Cortex of kidney (tissue), 1 donor: ENCODE data around the gene LILRB2.
"Not testable (repeated sequence)": the region's sequence is repeated elsewhere in the genome, so short reads cannot be mapped to it uniquely, and the experiment has no call there.

Experiments used
- DNase-seq: peaks from one replicate; lab custom pipeline; 2025; lab: John Stamatoyannopoulos, UW

LILRB2 gene

DNA sequence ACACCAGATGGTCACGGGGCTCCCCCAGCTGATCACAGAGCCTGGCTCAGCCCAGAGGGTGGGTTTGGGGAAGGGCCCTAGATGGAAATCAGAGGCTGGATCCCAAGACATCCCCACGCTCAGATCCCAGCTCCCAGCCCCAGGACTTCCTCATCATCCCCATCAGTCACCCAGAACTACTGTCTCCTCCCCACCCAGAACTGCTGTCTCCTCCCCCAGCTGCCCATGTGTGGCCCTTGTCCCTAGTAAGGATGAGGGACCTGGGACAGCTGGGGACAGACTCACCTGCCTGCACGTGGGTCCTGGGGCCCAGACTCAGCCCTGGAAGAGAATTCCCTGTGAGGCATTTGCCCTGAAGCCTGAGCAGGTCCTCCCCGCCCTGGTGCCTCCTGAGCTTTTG is 38.7 kb downstream of the LILRB2 start:
- DNase-seq, result not testable (repeated sequence)

DNA sequence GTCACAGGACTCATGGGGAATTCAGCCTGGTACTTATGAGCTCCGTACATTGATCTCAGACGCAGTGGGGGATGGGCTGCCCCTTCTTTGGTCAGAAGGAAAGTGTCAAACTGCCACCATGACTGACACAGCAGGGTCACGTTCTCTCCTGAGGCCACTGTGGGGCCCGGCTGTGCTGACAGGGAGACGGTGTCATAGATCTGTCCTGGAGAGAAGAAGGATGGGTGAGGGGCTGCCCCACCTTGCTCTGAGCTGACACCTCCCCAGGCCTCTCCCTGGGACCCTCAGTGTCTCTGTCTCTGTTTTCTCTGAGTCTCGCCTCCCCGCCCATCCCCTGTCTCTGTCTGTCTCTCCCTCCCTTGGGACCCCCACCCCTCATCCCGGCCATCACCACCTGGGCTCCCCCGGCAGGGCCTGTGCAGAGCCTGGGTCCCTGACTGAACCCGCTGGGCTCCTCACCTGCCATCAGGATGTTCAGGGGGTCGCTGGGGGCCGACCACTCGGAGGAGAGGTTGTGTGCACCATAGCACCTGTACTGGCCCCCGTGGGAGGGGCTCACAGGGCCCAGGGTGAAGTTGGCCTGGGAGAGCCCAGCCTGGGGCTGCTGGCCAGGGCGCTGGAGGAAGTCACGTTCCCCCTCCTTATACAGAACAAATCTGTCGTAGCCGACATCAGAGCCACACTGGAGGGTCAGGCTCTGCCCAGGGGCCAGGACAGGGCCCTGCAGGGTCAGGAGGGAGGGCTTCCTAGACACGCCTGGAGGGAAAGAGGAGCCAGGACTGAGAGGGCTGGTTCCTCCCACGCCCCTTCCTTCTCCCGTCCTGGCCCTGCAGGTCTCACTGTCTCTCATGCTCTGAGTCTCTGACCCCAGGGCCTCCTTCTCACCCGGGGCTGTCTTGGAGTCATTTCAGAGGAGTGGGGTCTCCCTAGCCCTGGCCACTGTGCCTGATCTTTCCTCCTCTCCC is 40.3 kb downstream of the LILRB2 start:
- not testable (repeated sequence) for DNase-seq

DNA sequence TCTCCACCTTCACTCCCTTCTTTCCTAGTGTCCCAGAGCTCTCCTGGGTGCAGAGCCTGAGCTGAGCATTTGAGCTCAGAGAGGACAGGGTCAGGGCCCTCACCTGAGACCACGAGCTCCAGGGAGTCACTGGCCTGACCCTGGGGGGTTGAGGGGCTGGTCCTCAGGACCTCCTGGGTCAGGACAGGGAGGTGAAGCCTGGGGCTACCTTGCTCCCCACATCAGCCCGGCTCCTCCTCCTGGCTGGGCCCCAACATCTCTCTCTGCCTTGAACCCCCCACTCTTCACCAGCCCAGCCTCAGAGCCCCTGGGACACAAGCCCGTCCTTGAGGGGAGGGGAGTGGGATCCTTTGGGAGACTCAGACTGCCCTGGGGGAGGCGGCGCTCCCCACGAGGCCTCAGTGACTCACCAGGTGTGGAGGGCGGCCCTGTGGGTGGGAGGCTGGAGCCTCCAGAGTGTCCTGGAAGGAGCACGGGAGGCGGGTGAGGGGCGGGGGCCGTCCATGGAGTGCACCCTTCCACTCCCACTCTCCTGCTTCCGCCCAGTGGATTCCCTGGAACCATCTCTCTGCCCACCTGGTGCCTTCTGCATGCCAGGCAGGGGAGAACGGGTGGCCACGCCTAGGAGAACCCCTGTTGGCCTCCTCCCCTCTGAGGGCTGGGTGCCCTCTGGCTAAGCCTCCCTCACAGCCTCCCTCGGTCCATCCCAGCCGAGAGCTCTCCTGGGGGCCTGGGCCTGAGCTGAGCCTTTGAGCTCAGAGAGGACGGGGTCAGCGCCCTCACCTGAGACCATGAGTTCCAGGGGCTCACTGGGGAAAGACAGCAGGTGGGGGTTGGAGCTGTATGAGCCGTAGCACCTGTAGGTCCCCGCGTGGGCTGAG is 41.2 kb downstream of the LILRB2 start:
- DNase-seq, result not testable (repeated sequence)

DNA sequence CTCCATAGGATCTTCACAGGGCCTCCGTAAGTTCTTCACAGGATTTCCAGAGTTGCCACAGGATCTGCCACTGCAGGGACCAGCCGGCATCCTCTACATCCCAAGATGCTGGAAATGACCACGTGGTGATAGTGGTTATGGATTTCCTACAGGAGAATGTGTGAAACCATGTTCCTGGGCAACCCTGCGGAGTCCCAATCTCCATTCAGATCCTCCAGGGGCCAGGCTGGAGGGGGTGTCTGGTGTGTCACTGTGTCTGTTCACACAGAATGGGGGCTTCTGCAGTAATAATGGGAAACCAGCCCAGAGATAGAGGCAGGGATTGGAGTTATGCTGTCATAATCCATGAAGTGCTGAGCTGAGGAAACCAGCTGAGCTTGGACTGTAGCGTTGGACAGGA is 47.0 kb downstream of the LILRB2 start:
- DNase-seq, result no peak

DNA sequence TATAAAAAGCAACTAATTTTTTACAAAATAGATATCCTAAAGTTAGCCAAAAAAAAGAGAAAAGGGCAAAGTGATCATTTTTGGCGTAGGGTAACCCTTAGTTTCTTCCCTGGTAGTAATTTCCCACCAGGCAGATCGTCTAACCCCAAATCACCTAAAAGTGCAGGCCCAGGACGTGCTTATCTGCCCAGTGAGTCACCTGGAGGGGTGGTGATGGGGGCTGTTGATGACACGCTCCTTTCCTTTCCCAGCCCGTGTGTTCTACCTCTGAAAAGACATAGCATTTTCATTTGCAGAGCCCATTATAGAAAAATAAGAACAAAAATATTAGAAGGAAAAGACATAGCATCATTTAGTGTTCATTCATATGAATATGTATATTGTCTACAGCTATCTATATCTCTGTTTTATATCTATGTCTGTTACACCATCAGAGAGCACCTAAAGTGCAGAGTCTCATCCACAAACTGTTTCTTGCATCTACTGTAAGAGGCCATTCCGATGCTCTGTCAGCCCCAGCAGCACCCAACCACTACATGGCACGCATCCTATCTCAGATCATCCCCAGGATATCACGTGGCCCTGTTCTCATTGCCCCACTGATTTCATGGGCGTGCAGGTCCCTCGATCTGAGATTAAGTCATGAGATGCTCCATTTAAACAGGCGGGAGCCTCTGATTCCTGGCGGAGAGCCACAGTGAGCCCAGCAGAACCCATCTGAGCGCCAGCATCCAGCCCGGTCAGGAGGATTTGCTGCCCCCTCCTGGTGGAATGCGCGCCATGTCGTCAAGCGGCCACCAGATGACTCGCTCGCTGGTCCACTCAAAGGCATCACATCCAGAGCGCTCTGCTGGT is 49.6 kb downstream of the LILRB2 start:
- no peak for DNase-seq

DNA sequence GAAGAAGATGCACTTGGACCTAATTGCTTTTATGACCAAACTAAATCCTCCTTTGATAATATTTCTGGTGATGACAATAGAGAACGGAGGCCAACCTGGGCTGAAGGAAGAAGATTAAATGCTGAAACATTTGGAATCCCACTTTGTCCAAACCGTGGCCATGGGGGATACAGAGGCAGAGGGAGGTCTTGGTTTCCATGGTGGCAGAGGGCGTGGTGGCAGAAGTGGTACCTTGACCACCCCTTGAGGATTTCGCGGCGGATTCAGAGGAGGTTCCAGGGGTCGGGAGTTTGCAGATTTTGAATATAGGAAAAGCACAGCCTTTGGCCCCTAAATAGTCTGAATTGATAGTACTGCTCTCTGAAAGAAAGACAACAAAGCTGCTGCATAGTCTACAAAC is 50.9 kb downstream of the LILRB2 start:
- DNase-seq, result no peak

DNA sequence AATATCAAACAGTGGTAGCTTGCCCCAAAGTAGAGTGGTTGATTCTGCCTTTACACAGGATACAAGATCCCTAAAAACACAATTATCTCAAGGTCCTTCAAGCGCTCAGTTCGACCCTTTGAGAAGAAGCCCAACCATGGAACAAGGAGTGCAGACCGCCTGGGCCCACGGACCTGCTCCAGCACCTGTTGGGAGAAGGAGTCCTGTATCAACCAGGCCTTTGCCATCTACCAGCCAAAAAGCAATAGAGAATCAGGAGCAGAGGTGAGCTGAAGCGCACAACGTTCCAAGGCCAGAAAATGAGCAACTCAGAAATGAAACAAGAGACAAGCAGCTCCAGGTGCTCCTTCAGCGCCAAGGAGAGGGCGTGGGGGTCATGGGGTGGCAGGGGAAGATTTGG is 51.8 kb downstream of the LILRB2 start:
- DNase-seq, result no peak

DNA sequence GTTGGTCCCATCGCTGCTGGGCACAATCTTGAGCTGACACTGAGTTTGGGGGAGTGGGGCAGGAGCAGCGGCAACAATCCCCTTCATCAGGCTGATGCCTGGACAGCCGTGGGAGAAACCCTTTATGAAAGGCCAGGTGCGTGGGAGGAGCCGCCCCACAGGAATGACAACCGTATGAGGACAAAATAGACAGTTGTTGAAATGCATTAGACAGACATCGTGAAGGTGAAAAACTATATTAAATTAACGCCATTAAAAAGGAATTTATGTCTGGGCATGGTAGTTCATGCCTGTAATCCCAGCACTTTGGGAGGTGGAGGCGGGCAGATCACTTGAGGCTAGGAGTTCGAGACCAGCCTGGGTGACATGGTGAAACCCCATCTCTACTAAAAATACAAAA is 56.3 kb downstream of the LILRB2 start:
- not testable (repeated sequence) for DNase-seq

DNA sequence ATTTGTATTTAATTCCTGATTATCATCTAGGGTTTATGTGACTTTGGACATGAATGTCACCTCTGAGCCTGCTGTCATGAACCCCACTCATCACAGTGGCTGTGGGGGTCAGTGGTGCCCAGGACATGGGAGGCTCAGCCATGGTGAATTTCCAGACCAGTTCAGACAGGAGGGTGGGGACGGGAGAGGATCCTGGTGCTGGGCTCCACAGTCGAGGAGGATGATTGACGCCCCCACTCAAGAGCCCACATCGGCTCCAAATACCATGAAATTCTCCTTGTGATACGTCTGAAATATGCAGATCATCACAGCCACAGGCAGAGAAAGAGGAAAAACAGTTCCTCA is 57.0 kb downstream of the LILRB2 start:
- DNase-seq, result not testable (repeated sequence)
